Vagina (tissue), 2 donors: ENCODE results near the gene SLC35G6. TPM values are rescaled to one million over a fixed set of nuclear protein-coding genes. Genes with fewer than 3 reads are reported as not detected.
"Not testable (repeated sequence)": the region's sequence is repeated elsewhere in the genome, so short reads cannot be mapped to it uniquely, and the experiment has no call there.

Experiments used
- DNase-seq, 2 donors: peaks; one replicate each; pipeline ENCODE4 v3.0.0-alpha.2; 2017; ENCODE audit errors: extremely low spot score in 2 of 2
- H3K27ac ChIP-seq: fragments of 200-600 bp; sonication (generic); one replicate; pipeline ENCODE4 v1.5.1; 2019
- H3K27me3 ChIP-seq: fragments of 200-600 bp; sonication (generic); one replicate; pipeline ENCODE4 v1.5.1; 2019
- H3K36me3 ChIP-seq, 2 donors: fragments of 200-600 bp; sonication (generic); one replicate each; pipeline ENCODE4 v1.5.1; 2017 to 2019
- H3K4me1 ChIP-seq: fragments of 200-600 bp; sonication (generic); one replicate; pipeline ENCODE4 v1.5.1; 2019
- H3K4me3 ChIP-seq, 2 donors: fragments of 200-600 bp; sonication (generic); 1 replicate in 1 of 2; 2 replicates in 1 of 2; pipeline ENCODE4 v1.5.1; 2016 to 2019
- H3K9me3 ChIP-seq: fragments of 200-600 bp; sonication (generic); one replicate; pipeline ENCODE4 v1.5.1; 2019
- POLR2A ChIP-seq, 2 donors: fragments of 450-650 bp; IDR thresholded peaks; one replicate each; pipeline ENCODE4 v1.6.1; 2017; ENCODE audit warnings: antibody characterized with exemption in 2 of 2, mild to moderate bottlenecking in 2 of 2, moderate library complexity in 2 of 2
- POLR2AphosphoS5 ChIP-seq, 2 donors: sonication (generic); formaldehyde crosslinking; IDR thresholded peaks; one replicate each; pipeline ENCODE4 v1.9.0; 2017; ENCODE audit warnings: antibody characterized with exemption in 2 of 2, mild to moderate bottlenecking in 2 of 2, low read depth in 1 of 2; ENCODE audit not compliant: insufficient read depth in 1 of 2
- intact Hi-C: fragments of 100-400 bp; cut with DNase I; formaldehyde crosslinking; loops from one replicate; pipeline ENCODE4 v1.15.1; 2023
- total RNA-seq: library from RNA; depleted of rRNA; stranded (reverse); fragments of >200 nt; gene quantifications from one replicate; pipeline ENCODE4 v1.2.3, GENCODE V29; 2016
- TF ChIP-seq, protein P1 (sequence below), 3 experiments: fragments of 450-650 bp in 2 of 3; fragments of 200-600 bp in 1 of 3; sonication (generic) in 1 of 3; IDR thresholded peaks; one replicate each; pipeline ENCODE4 v1.5.1; 2017 to 2019; ENCODE audit warnings: antibody characterized with exemption in 3 of 3, mild to moderate bottlenecking in 2 of 3, moderate library complexity in 2 of 3

Gene SLC35G6
- not detected for total RNA-seq

DNA sequence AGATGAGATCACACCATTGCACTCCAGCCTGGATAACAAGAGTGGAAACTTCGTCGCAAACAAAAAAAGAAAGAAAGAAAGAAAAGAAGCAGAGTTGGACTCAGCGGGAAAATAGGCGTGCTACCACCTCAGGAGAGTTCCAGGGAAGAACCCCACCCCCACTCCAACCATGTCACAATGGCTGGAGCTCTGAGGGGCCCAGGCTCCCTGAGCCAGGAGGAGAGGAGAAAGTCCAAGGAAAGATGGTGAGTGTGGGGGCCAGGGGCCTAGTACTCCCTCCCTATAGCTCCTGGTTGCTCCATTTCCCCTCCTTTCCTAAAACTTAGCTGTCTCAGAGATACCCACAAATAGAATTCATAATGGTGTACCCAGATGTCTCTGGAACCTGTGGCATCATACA lies at the start of gene SLC35G6:
Gene SLC35G6, plus strand, starts transcription at position 172 of the 400 bp plus-strand sequence. Its CDS starts 71 bp downstream, at position 243.
- Histone ChIP-seq H3K4me1 (peaks cover 64% of the 10 kb centered on the region), H3K27ac (peak within 1 kb of the TSS; percentile 100)
- H3K36me3 ChIP-seq, H3K4me3 ChIP-seq, H3K27me3 ChIP-seq, H3K9me3 ChIP-seq, DNase-seq: not testable (repeated sequence)
- intact Hi-C loops = loop anchor here (5.0 kb wide), 1 partner anchor 129 kb away; the partner anchor contains the start of gene KCTD11

DNA sequence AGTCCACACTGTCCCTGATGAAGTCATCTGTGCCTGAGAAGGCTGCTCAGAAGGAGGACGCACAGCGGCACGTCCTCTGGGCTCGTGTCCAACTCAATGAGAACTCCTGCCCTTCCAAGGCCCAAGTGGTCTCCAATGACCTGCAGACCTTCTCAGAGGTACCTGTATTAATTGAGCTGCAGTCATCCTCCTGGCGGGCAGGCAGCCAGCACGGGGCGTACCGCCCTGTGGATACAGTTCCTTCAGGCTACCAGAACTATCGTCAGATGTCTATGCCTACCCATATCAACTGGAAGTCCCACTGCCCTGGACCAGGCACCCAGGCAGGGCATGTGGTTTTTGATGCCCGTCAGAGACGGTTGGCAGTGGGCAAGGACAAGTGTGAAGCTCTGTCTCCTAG lies 49.0 kb upstream of the SLC35G6 start:
- intact Hi-C loops = no loop called here
- peaks cover 18% of the 10 kb centered on the region for H3K4me1 ChIP-seq
- H3K9me3 ChIP-seq = no peaks in the 10 kb centered on the region
- no peak for DNase-seq
- no peak overlapping the region for H3K27ac ChIP-seq
- H3K36me3 ChIP-seq = no peaks in the 10 kb centered on the region
- TF ChIP-seq POLR2A (IDR thresholded peaks at IDR 0.05) = no peak
- TF ChIP-seq POLR2AphosphoS5 (IDR thresholded peaks at IDR 0.05; ENCODE audit: insufficient read depth in 1 of 2, low read depth in 1 of 2) = no peak
- TF ChIP-seq, protein P1, sequence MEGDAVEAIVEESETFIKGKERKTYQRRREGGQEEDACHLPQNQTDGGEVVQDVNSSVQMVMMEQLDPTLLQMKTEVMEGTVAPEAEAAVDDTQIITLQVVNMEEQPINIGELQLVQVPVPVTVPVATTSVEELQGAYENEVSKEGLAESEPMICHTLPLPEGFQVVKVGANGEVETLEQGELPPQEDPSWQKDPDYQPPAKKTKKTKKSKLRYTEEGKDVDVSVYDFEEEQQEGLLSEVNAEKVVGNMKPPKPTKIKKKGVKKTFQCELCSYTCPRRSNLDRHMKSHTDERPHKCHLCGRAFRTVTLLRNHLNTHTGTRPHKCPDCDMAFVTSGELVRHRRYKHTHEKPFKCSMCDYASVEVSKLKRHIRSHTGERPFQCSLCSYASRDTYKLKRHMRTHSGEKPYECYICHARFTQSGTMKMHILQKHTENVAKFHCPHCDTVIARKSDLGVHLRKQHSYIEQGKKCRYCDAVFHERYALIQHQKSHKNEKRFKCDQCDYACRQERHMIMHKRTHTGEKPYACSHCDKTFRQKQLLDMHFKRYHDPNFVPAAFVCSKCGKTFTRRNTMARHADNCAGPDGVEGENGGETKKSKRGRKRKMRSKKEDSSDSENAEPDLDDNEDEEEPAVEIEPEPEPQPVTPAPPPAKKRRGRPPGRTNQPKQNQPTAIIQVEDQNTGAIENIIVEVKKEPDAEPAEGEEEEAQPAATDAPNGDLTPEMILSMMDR (IDR thresholded peaks at IDR 0.05) = no peak
- no peaks in the 10 kb centered on the region for H3K27me3 ChIP-seq
- no peak overlapping the region for H3K4me3 ChIP-seq

DNA sequence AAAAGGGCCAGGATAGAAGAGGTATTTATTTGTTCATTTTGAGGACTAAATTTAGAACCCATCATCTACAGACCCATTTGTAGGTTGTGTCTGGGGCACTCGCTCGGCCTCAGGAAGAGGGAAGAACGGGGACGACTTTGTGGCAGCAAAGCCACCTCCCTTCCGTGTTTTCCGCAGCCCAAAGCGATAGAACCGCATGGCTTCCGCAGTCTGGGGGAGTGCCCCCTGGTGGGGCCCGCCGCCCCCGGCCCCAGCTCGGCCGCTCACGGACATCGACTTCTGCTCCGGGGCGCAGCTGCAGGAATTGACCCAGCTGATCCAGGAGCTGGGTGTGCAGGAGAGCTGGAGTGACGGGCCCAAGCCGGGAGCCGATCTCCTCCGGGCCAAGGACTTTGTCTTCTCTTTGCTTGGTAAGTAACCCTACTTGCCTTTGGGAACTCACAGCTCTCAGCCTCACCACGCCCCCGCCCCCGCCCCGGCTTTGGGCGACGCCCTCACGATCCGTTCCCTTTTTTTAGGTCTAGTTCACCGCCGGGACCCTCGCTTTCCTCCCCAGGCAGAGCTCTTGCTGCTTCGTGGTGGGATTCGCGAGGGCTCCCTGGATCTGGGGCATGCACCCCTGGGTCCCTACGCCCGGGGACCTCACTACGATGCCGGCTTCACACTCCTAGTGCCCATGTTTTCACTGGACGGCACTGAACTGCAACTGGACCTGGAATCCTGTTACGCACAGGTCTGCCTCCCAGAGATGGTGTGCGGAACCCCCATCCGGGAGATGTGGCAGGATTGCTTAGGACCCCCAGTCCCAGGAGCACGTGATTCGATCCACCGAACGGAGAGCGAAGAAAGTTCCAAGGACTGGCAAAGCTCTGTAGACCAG lies 45.3 kb upstream of the SLC35G6 start:
- Histone ChIP-seq H3K27me3 (no peaks in the 10 kb centered on the region), H3K9me3 (no peaks in the 10 kb centered on the region), H3K36me3 (no peaks in the 10 kb centered on the region), H3K4me1 (peaks cover 54% of the 10 kb centered on the region), H3K4me3 (peak overlapping the region; percentile 34 to 49), H3K27ac (peak overlapping the region; percentile 81)
- no peak for DNase-seq
- TF ChIP-seq POLR2A (IDR thresholded peaks at IDR 0.05) (no peak), POLR2AphosphoS5 (IDR thresholded peaks at IDR 0.05; ENCODE audit: insufficient read depth in 1 of 2, low read depth in 1 of 2) (no peak)
- TF ChIP-seq, protein P1 (IDR thresholded peaks at IDR 0.05) = no peak
- intact Hi-C loops = loop anchor here (5.0 kb wide), 2 partner anchors 84 to 121 kb away; partner anchors contain the start of genes KCTD11 and TNFSF13

DNA sequence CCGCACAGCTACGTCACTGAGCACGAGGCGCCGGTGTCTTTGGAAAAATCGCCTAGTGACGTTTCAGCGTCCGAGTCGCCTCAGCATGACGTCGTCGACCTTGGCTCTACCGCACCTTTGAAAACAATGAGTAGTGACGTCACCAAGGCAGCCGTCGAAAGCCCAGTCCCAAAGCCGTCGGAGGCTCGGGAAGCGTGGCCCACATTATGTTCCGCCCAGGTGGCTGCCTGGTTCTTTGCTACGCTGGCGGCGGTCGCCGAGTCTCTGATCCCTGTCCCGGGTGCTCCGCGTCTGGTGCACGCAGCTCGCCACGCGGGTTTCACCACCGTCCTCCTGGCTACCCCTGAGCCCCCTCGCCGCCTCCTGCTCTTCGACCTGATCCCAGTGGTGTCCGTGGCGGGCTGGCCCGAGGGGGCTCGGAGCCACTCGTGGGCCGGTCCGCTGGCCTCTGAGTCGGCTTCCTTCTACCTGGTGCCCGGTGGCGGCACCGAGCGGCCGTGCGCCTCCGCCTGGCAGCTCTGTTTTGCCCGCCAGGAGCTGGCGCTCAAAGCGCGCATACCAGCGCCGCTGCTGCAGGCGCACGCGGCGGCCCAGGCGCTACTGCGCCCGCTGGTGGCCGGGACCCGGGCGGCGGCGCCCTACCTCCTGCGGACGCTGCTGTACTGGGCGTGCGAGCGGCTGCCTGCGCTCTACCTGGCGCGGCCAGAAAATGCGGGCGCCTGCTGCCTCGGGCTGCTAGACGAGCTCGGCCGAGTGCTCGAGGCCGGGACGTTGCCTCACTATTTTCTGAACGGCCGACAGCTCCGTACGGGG lies 44.5 kb upstream of the SLC35G6 start:
- DNase-seq = no peak
- peaks cover 56% of the 10 kb centered on the region for H3K4me1 ChIP-seq
- H3K27me3 ChIP-seq = no peaks in the 10 kb centered on the region
- no peaks in the 10 kb centered on the region for H3K36me3 ChIP-seq
- intact Hi-C loops = loop anchor here (5.0 kb wide), 2 partner anchors 84 to 121 kb away; partner anchors contain the start of genes KCTD11 and TNFSF13
- TF ChIP-seq POLR2AphosphoS5 (IDR thresholded peaks at IDR 0.05; ENCODE audit: insufficient read depth in 1 of 2, low read depth in 1 of 2) (peak in 1 of 2 donors; percentile 69), POLR2A (IDR thresholded peaks at IDR 0.05) (no peak)
- TF ChIP-seq, protein P1 (IDR thresholded peaks at IDR 0.05) = peak; percentile 51 to 84 (median 58)
- H3K9me3 ChIP-seq = no peaks in the 10 kb centered on the region
- peak overlapping the region; percentile 34 to 49 for H3K4me3 ChIP-seq
- peak overlapping the region; percentile 81 for H3K27ac ChIP-seq

DNA sequence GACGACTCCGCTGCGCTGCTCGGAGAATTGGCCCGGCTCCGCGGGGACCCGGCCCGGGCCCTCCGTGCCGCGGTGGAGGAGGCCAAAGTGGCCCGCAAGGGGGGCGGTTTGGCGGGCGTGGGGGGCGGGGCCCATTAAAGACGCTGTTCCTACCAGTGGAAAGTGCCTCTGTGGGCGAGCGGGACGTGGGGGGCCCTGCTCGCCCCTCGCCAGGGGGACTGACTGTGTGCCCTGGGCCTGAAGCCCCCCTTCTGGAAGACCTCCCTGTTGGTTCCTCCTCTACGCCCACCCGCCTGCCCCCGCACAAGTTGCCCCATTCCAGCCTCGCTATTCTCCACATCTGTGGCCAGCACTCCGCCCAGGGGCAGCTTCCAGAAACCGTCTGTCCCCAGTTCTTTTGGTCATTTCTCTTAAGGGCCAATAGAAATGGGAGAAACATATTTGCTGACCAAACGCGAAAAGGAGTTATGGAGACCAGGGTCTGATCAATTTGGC lies 43.8 kb upstream of the SLC35G6 start:
- Histone ChIP-seq H3K4me3 (peak overlapping the region; percentile 34 to 49), H3K9me3 (no peaks in the 10 kb centered on the region), H3K36me3 (no peaks in the 10 kb centered on the region), H3K4me1 (peaks cover 56% of the 10 kb centered on the region), H3K27ac (peak overlapping the region; percentile 81), H3K27me3 (no peaks in the 10 kb centered on the region)
- intact Hi-C loops = loop anchor here (5.0 kb wide), 2 partner anchors 85 to 120 kb away; partner anchors contain the start of genes KCTD11 and TNFSF13
- TF ChIP-seq POLR2A (IDR thresholded peaks at IDR 0.05) (no peak), POLR2AphosphoS5 (IDR thresholded peaks at IDR 0.05; ENCODE audit: insufficient read depth in 1 of 2, low read depth in 1 of 2) (no peak)
- TF ChIP-seq, protein P1 (IDR thresholded peaks at IDR 0.05) = no peak
- DNase-seq = no peak
